LNCaP clone FGC (cell line): ENCODE data around the gene SLC25A21.
"Not testable (repeated sequence)": the region's sequence is repeated elsewhere in the genome, so short reads cannot be mapped to it uniquely, and the experiment has no call there.

Source experiments
- DNase-seq: peaks from one replicate; pipeline ENCODE4 v3.0.0-alpha.2; 2011; ENCODE audit warnings: low read depth
- H3K4me3 ChIP-seq: 2 replicates; pipeline ENCODE4 v1.5.1; 2011; ENCODE audit warnings: mild to moderate bottlenecking, low read depth, low read length, control low read depth
- CTCF ChIP-seq: IDR thresholded peaks from 2 replicates; pipeline ENCODE4 v1.5.1; 2012; ENCODE audit warnings: mild to moderate bottlenecking; ENCODE audit not compliant: control insufficient read depth, insufficient read depth; ENCODE audit errors: extremely low read depth

SLC25A21 gene

GRCh38 chr14:36910578-36910977 is 261.8 kb downstream of the SLC25A21 start:
- TF ChIP-seq CTCF = no peak
- H3K4me3 ChIP-seq = no peak overlapping the region
- DNase-seq = no peak

- H3K4me3 ChIP-seq = no peak overlapping the region
- no peak for TF ChIP-seq CTCF
- no peak for DNase-seq
Observed at GRCh38 chr14:36905272-36905888, 267.0 kb downstream of the SLC25A21 start.

DNA sequence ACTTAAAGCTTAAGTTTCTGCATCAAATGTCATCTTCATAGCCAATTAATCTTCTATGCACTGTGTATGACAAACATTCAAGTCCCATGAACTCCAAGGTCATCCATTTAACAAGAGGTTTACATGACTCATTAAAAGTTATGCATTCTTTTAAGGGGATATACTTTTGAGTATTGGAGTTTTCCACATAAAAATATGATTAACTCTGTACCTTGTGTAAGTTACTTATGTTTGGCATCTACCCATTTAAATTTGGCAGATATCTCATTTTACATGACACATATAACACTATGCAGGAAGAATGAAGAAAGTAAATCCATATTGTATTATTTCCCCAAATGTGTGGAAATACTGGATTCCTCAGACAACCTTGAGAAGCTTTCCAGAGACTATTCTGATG is 270.5 kb downstream of the SLC25A21 start:
- DNase-seq = no peak
- no peak overlapping the region for H3K4me3 ChIP-seq
- no peak for TF ChIP-seq CTCF

DNA sequence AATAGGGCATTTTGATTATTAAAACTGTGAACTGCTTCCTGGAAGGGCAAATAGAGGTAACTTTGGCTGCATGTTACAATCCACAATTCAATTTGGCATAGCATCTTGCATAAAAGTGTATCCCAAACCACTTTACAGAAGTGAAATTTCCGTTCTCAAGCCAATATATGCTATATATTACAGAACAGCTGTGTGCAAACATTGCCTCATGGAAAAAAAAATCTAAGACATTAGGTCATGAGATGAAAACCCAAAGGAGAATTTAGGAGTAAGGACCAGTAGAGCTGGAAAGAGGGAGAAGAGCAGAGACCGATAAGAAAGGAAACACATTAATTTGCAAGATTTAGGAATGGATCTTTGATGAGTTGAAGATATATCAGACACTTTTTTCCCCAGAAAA is 271.6 kb downstream of the SLC25A21 start:
- no peak for DNase-seq
- no peak for TF ChIP-seq CTCF
- no peak overlapping the region for H3K4me3 ChIP-seq

- not testable (repeated sequence) for H3K4me3 ChIP-seq, DNase-seq
Observed at GRCh38 chr14:36896300-36896699, 276.1 kb downstream of the SLC25A21 start.

DNA sequence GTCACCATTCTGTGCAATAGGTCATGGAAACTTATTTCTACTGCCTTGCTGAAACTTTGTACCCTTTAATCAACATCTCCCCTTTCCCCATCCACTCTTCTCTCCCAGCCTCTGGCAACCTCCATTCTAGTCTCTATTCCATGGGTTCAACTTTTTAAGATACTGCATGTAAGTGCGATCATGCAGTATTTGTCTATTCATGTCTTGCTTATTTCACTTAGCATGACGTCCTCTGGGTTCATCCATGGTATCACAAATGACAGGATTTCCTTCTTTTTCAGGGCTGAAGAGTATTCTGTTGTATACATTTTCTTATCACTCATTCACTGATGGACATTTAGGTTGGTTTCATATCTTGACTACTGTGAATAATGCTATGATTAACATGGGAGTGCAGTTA is 288.4 kb downstream of the SLC25A21 start:
- TF ChIP-seq CTCF = no peak
- H3K4me3 ChIP-seq = no peak overlapping the region

DNA sequence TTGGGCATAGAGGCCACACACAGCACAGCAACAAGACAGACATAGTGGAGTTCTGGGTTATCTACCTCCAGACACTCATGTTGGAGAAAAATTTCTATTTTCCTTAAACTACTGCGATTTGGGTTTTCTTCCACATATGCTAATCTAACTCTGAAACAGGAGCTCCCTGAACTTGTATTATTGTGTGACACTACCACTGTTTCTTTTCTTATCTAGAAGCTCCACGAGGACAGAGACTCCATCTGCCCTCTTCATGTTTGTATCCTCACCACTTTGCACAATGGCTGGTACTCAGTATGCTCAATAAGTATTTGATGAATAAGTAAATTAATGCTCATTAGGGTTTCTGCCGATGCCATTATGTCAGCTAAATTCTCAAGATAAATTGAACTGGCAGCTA is 292.1 kb downstream of the SLC25A21 start:
- DNase-seq = no peak
- TF ChIP-seq CTCF = no peak
- H3K4me3 ChIP-seq = no peak overlapping the region

More for the DNA sequence above, 288.4 kb downstream of the SLC25A21 start:
- no peak for DNase-seq
